Islet precursor cell (in vitro differentiated cells): ENCODE results near the gene OTOF.
"Not testable (repeated sequence)": the region's sequence is repeated elsewhere in the genome, so short reads cannot be mapped to it uniquely, and the experiment has no call there.

Experiments used
- DNase-seq: peaks from one replicate; pipeline ENCODE4 v3.0.0-alpha.2; 2018

OTOF gene

DNA sequence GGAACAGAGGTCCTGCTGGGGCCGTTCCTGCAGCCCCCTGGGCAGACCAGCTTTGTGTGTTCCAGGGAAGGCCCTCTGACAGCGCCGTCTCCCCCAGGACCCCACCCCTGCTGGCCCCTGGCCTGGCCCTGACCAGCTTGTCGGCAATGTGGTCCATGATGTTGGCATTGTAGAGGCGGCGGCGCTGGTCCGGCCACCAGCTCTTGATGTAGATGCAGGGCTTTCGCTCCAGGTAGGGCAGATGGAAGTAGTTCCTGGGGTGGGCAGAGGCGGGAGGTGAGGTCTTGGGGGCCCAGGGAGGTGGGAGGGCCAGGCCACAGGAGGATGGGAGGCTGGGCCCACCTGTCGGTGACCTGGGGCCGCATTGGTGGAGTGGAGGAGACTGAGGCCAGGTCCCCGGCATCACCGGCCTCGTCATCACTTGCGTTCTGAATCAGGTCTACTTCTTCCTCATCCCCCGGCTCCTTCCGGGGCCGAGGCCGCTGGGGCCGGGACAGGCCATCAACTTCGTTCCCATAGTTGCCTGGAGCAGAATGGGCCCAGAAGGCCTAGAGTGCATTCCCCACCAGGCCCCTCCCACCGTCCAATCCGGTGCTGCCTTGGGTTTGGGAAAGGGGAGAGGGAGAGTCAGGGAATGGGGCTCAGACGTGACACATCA lies 1.3 kb upstream of the OTOF start:
- no peak for DNase-seq

GRCh38 chr2:26478366-26478765 lies 442 bp upstream of the OTOF start:
- no peak for DNase-seq

DNA sequence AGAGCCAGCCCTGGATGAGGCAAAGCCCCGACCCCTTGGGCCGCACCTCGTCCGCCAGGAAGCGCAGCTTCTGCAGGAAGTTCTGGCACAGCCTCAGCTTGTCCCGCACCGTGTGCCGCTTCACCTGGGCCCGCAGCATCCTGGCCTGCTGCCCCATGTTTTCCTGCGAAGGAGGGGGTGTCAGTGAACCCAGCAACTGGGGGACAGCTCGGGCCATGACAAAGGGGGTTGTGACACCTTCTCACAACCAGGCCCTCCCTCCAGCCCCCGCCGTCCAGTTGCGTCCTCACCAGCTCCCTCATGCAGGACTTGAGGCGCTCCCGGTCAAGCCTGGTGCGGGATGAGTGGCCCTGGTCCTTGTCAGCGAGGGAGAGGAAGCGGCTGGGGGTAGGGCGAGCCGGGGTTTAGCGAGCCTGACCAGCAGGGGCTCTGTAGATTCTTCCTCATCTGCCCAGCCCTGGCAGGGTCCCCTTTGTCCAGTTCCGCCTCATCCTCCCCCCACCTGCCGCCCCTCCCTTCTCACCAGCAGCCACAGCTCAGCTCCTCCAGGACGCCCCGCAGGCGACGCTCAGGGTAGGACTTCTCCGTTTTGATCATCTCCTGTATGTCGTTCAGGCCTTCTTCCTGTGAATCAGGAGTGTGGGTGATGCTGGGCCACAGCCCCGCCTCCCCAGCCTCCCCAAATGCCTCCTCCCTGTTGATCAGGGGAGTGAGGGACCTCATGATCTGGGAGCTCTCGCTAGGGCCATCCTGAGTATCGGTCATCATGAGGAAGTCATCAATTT lies 606 bp downstream of the OTOF start:
- no peak for DNase-seq

DNA sequence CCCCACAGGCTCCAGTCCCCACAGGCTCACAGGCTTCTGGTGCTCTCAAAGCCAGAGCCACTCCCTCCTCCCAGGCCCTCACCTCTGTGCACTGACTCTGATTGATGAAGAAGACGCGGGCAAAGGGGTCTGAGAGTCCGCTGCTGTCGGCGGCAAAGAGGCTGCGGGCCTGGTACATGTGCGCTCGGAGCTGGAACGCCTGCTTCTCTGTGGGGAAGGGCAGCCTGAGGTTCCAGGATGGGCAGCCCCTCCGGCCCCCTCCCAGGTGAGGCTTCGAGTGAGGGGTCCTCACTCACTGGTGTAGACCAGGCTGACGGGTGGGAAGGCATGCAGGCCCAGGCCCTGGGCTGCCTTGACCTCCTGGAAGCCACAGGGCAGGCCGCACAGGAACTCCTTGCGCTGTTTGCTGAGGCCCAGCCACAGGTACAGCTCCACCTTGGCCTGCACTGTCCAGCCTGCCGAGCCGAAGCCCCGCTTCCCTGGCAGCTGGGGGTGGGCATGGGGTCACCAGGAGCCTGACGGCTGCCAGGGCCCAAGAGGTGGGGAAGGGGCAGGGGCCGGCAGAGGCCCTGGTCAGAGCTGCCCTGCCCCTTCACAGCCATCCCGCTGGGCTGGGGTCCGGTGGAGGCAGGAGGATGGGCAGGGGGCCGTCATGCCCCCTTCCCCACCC lies 2.0 kb downstream of the OTOF start:
- DNase-seq = no peak

DNA sequence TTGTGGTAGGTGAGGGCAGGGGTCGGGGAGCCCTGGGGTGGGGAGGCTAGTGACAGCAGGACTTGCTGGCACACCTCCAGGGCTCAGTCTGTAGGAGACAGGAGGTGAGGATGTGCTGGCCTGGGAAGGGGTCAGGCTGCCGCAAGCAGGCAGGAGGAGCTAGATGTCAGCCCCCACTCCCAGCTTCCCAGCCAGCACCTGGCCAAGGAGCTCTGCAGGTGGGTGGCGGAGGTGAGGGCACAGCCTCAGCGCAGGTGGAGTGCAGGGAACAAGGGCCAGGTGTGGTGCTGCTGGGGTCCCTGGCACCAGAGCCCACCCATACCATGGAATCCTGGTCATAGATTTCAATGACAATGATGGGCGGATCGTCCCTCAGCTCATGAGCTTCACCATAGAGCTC lies 2.9 kb downstream of the OTOF start:
- DNase-seq = no peak

DNA sequence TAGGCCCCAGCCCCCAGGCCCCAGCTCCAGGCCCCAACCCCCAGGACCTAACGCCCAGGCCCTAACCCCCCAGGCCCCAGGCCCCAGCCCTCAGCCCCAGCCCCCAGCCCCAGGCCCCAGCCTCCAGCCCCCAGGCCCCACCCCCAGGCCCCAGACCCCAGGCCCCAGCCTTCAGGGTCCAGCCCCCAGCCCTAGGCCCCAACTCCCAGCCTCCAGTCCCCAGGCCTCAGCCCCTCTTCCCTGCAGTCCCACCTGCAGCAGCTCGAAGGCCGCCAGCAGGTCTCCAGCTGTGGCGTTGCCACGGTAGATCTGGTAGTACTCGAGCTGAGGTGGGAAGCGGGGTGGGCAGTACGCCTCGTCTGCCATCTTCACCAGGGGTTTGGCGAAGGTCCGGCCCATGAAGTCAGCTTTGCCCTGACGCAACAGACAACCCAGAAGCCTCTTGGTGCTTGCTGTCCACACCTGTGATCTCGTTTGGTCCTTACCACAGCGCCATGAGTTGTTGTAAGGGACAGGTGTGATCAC lies 3.6 kb downstream of the OTOF start:
- DNase-seq = no peak

GRCh38 chr2:26473796-26474195 lies 4.1 kb downstream of the OTOF start:
- DNase-seq = no peak

- DNase-seq = no peak
Measured at GRCh38 chr2:26472821-26473655, 4.9 kb downstream of the OTOF start.

- peak; percentile 69 for DNase-seq
Measured at GRCh38 chr2:26471766-26472706, 5.9 kb downstream of the OTOF start.

DNA sequence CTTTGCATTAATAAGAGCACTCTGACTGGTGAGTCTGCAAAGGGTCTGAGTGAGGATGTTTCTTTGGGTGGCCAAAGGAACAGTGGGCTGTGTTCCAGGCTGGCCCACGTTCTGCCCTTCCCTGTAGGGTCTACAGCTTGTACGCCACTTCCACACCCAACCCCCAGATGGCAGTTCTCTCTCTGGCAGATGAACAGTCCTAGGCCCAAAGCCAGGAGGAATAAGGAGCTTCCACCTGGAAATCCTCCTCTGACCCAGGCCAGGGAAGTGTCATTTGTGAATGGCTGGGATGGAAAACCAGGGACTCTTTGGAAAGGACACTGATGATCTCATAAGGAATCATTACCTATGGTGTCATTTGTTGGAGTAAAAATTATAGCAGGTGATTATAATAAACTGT lies 6.6 kb downstream of the OTOF start:
- DNase-seq = no peak

GRCh38 chr2:26470601-26471260 lies 7.2 kb downstream of the OTOF start:
- no peak for DNase-seq

GRCh38 chr2:26469955-26470354 lies 8.0 kb downstream of the OTOF start:
- DNase-seq = no peak

DNA sequence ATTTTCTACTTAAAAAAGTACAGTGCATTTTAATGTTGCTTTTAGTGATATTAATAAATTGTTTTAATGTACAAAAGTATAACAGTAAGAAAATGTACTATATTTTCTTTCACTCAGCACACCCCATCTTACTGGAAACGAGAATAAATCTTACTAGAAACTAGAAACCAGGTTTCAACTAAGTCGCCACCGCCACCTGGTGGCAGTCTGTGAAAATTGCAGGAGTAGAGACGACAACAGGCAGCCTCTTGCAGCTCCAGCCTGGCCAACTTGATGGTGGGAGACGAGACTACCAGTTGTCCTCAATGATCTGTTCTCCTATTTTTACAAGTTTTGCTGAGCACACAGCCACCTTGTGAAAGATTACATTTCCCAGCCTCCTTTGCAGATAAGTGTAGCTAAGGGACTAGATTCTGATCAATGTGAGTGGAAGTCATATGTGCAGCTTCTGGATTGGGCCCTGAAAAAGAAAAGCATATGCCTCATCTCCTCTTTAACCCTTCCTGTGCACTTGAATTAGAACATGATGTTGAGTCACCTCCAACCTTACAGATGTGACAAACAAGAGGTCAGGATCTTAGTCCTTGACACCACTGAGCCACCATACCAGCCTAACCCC lies 8.7 kb downstream of the OTOF start:
- DNase-seq = peak; percentile 89

- not testable (repeated sequence) for DNase-seq
Measured at GRCh38 chr2:26468544-26468943, 9.4 kb downstream of the OTOF start.

GRCh38 chr2:26466662-26467310 lies 11.1 kb downstream of the OTOF start:
- DNase-seq = no peak

GRCh38 chr2:26465981-26466471 lies 11.9 kb downstream of the OTOF start:
- no peak for DNase-seq

DNA sequence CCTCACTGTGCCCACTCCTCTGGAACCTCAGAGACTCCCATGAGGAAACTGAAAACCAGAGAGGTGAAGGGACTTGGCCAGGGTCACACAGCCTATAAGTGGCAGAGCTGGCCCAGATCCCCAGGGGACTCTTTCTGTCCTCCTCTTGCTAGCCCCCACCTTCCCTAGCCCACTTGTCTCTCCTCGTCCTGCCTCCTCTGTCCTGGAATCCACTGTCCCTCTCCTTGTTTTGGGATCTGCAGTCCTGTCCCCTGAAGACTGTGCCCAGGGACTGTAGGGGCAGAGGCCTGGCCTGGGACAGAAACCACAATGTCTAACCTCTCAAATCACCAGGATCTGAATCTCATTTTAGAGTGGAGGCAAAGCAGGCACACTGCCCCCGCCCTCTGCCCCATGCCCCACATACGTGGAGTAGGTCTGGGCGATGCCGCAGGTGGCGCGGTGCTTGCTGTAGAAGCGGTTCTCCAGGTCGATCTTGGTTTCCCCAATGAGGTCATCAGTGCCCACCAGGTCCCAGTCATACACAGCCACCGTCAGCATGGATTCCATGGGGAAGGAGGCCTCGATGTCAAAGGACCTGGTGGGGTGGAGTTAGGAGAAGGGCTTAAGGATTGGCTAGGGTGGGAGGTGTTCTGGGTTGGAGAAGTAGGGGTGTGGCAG lies 12.5 kb downstream of the OTOF start:
- DNase-seq = no peak

GRCh38 chr2:26464390-26465265 lies 13.3 kb downstream of the OTOF start:
- no peak for DNase-seq
